Ramos (cell line): ENCODE measurements around the gene NAMPT.
"Not testable (repeated sequence)": the region's sequence is repeated elsewhere in the genome, so short reads cannot be mapped to it uniquely, and the experiment has no call there.

Experiments used
- in situ Hi-C: fragments of 300-500 bp; cut with MboI; formaldehyde crosslinking; loops from one replicate; pipeline ENCODE4 v1.14.3; 2022; ENCODE audit warnings: low sequenced_read_pairs; ENCODE audit not compliant: unreplicated experiment

The NAMPT gene

DNA sequence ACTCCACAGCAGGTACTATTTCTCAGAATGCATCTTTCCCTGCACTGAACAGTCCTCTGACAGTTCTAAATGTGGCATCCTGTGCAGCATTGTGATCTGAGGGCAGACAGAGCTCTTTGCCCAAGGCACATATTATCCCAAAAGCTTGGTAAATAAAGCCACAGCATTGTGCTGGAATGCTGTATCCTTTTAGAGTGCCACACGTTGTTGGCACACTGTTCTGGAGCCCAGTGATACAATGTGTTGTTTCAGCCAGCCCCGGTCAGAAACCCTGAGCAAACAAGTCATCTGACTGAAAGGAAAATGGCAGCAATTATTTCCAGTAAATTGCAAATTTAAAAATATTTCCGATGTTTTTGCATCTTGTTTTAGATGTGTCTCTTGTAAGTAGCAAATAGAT, 45.4 kb downstream of the NAMPT start:
- in situ Hi-C loops = no loop called here

DNA sequence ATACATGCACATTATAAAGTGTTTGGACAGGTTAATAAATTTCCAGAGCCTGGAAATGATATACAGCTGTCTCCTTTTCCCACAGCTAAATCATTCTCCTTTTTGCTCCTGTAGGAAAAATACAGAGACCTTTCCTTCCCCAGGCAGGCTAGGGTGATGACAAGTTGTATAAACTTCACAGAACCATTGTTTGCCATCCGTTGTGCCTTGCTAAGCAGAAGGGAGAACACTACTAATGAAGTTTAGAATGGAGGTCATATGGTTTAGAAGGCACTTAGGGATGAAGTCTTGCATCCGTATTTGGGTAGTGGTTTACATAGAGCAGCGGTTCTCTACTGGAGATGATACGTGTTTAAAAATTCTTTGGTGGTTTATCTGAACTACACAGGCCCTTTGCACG, 46.0 kb downstream of the NAMPT start:
- in situ Hi-C loops = no loop called here

DNA sequence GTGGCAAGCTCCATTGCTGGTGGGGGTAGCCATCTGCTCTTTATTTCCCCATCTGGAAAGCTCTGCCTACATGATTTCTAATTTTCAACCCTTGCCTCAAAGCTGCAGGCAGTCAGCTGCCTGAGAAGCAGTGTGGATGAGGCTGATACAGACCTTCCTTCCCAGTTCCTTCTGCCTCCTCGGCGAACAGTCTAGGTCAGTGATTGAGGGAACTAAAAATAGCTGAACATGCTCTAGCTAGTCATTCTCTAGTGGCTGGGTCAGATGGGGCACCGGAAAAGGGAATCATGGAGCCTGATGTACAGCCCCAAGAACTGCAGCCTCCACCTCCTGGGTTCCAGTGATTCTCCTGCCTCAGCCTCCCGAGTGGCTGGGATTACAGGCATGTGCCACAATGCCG, 48.7 kb downstream of the NAMPT start:
- in situ Hi-C loops = no loop called here

DNA sequence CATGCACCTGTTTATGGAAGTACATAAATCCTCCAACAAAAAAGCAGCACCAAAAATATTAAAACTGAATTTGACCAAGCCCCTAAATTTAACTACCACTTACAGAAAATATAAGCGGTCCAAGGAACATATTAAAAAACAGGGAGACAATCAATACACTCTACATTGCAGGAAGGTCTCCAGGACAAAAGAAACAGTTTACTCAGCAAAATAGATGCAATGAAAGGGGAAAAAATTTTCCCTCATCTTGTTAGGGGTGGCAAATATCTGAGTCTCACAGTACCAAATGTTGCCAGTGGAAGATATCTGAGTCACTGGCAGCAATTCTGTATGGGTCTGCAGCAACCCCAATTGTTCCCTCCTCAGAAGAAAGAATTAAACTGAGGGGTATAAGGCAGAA, 50.4 kb downstream of the NAMPT start:
- in situ Hi-C loops = no loop called here

DNA sequence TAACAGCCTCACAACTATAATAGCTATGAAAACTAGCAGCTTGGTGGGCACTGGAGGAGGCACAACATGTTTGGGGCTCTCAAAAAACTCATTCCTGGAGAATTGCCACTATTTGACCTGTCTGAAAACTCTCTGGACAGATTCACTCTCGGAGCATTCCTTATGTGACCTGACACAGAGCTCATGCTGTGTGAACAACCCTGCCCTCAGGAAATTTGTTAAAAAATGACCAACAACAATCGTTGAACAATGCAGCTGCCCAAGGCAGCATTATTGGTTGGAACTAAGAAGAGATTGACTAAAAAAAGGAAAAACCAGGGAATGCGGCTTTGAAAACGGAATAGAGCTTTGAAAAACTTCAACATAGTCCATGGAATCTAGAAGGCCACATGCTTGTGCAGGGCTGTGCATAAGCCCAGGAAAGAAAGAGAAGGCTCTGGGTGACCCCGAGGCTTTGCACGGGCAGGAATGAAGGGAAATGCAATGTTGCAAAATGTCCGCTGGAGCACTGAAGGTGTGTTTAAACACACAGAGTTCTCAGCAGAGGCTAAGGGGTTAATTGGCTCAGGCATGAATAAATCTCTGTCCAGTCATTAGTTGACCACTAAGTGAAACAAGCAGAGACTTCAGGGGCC, 52.8 kb downstream of the NAMPT start:
- in situ Hi-C loops = no loop called here

DNA sequence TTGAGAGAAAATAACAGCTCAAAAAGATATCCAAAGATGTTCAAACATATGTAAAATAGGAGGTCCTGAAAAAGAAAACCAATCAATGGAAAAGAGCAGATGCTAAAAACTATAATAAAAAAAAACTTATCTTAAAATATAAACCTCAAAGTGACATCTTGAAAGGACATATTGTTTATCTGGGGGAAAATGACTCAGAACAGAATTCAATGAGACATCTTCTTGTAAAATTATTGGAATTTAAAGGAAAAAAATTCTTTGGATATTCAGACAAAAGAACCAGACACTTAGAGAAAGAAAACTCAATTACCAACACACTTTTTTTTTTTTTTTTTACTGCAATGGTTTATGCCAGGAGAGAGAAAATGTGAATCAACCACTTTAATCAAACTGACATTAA, 58.9 kb downstream of the NAMPT start:
- in situ Hi-C loops = no loop called here

DNA sequence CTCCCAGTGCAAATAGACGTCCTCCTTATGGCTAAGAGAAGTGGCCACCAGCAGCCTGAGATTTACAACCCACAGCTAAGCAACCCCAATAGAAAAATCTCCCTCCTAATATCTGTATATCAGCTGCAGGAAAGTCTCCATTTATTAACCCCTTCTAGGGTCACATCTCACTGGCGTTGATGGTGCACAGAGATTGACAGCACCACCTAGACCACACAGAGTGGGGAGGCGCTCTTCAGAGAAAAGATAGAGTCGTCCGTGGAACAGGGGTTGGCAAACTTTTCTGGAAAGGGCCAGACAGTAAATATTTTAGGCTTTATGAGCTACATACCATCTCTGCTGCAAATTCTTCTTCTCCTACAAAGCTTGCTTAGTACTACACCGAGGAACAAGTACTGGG, 60.0 kb downstream of the NAMPT start:
- in situ Hi-C loops = no loop called here

DNA sequence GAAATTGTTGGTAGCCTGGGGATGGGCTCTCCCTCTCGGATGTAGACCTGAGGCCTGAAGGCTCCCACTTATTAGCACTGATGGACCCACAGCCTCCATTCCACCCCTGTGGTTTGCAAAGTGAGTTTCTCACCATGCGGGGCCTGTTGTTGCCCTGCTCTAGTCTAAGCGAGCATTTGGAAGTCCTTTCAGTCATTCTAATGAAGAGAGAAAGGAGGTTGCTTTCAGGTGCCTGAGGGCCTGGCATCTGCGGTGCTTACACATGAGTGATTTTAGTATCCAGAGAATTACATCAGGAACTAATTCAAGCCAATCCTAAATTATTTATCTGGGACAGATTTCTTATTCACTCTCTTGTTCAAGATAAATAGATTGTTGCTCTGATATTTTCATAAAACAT, 61.6 kb downstream of the NAMPT start:
- in situ Hi-C loops = no loop called here

DNA sequence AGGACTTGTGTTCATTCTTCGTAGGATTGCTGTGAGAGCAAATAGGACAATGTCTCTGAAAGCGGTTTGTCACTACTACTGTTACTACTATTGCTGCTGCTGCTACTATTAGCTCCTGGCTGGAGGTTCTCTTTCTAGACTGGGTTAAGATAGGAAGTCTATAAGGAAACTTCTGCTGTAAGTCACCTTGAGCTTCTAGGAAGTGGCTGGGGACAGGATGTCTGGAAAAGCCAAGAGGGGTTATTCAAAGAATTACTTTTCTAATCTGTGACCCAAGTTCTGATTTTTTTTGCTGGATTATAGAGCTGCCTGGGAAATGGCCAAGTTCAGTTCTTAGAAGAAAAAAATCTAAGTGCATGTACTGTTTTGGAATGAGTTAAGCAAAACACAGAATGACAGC, 62.2 kb downstream of the NAMPT start:
- in situ Hi-C loops = no loop called here

DNA sequence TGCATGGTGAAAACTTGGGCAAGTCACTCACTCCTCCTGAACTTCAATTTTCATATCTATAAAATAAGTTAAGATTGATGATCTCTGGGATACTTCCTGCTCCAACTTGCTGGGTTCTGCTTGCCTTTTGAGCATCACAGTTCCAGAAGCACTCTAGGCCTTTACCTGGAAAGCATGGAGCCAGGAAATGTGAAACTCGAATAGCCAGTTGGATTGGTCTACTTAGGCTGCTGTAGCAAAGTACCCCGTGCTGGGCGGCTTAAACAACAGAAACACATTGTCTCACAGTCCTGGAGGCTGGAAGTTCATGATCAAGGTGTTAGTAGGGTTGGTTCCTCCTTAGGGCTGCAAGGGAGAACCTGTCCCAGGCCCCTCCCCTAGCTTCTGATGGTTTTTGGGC, 64.5 kb downstream of the NAMPT start:
- in situ Hi-C loops = no loop called here

DNA sequence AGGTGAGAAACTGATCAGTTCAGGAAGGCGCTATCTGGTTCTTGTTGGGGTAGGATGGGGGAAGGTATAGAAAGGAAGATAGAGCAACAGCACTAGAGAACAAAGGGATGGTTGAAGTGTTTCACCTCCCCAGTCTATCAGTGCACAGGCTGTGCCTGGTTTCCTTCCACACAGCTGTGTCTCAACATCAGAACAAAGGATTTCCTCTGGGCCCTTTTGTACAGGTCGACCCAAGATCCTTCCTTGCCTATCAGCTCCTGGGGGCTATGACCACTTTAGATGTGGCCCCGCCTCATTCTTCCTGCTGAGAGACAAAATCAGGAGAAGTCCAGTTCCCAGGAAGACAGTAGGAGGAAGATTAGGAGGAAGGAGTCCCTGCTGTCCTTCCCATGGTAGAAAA, 65.6 kb downstream of the NAMPT start:
- in situ Hi-C loops = no loop called here

DNA sequence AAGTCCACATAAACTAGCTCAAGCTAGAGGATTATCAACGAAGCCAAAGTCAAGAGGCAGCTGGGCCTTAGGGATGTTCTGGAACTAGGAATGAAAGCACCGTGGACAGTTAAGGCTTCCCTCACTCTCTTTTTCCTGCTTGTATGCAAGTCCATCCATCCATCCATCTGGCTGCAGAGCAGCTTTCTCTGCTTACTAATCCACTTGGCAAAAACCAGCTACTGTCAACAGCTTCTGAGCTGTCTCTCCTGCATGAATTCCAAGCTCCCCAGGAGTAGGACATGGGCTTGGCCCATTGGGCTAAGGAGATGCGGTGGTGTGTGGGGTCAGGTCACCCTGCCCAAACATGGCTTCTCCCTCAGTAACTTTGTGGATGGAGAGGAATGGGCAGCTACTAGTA, 66.2 kb downstream of the NAMPT start:
- in situ Hi-C loops = no loop called here

DNA sequence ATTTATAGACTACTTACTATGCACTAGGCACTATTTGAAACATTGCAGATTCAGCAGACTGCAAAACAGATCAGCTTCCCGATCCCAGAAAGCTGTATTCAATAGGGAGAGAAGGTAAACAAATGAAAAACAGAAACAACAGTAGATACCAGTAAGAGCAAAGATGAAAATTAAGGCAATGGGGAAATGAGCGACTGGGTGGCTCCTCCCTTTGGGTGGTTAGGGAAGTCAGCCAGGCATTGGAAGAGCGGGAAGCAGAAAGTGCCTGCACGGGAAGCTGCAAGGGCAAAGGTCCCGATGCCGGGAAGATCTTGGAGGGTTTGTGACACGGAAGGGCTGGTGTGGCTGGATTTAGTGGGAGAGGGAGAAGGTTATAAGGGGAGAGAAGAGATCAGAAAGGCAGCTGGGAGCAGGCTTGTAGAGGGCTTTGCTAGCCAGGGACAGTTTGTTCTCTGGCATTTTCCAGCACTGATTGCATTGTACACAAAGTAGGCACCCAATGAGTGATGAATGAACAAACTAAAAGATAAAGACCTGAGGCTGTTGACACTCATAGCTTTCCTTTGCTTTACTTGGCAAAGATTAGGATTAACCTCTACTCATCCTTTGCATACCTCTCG, 67.8 kb downstream of the NAMPT start:
- in situ Hi-C loops = no loop called here

DNA sequence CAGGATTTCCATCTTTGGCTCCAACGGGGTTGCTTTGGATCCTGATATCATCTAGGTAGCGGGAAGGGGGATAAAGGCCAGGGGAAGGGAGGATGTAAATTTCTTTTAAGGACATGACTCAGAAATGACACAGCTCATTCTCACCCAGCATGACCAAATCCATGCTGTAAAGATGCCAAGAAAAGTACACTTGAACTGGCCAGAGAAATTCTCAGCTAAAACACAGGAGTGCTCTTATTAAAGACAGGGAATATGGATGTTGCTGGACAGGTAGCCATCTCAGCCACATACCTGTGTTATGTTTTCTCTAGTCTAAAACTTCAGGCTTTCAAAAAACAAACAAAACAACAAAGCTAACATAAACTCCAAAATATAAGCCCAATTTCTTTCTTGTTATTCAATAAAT, 68.3 kb downstream of the NAMPT start:
- in situ Hi-C loops = no loop called here

DNA sequence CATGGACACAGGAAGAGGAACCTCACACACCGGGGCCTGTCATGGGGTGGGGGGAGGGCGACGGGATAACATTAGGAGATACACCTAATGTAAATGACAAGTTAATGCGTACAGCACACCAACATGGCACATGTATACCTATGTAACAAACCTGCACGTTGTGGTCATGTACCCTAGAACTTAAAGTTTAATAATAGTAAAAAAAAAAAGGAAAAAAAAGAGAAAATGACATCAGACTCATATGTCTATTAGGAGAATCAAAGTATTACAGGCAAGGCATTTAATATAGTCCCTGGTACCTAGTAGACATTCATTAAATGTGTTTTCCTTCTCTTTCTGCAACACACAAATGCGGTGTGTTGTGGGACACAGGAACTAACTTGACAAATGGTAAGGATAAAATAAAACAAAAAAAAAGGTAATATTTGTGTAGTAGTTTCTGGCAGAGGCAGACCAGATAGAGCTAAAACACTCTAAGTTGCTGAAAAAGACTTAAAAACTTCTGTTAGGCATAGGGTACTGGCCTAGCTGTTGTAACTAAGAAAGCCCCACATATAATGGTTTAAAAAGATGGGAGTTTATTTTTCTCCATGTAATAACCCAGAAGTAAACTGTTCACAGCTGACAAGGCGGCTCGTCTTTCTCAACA, 68.8 kb downstream of the NAMPT start:
- in situ Hi-C loops = no loop called here

DNA sequence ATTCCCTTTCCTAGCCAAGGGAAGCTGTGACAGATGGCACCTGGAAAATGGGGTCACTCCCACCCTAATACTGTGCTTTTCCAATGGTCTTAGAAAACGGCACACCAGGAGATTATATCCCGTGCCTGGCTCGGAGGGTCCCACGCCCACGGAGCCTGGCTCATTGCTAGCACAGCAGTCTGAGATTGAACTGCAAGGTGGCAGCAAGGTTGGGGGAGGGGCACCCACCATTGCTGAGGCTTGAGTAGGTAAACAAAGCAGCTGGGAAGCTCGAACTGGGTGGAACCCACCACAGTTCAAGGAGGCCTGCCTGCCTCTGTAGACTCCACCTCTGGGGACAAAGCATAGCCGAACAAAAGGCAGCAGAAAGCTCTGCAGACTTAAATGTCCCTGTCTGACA, 75.8 kb downstream of the NAMPT start:
- in situ Hi-C loops = not testable (repeated sequence)

DNA sequence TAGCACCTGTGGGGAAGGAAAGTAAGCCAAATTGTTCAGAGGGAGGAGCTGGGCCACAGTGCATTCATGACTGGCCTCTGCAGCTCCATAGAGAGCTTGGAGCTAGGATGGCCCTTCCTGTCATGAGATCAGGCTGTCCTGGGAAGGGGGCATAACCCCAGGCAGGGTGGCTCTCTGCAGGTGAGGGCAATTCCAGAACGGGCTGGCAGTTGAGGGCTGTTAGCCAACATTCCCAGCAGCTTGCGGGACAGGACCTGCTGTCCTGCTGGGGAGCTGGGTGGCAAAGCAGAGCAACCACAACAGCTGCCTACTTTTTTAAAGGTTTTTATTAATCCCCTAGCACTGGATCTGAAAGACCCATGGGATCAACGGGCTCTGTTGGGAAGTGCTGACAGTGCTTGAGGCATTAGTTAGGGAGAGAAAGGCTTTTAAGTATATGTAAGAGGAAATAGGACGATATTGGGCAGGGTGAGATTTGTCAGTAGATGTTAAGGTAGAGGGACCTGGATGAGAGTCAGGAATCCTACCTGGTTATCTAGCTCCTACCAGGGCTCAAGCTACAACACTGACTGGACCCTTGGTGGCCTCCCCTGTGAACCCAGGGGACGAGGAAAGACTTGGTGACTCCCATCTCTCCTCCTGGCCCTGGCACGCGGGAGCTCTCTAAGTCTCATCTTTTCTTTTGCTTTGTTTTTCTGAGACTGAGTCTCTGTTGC, 77.8 kb downstream of the NAMPT start:
- in situ Hi-C loops = no loop called here

DNA sequence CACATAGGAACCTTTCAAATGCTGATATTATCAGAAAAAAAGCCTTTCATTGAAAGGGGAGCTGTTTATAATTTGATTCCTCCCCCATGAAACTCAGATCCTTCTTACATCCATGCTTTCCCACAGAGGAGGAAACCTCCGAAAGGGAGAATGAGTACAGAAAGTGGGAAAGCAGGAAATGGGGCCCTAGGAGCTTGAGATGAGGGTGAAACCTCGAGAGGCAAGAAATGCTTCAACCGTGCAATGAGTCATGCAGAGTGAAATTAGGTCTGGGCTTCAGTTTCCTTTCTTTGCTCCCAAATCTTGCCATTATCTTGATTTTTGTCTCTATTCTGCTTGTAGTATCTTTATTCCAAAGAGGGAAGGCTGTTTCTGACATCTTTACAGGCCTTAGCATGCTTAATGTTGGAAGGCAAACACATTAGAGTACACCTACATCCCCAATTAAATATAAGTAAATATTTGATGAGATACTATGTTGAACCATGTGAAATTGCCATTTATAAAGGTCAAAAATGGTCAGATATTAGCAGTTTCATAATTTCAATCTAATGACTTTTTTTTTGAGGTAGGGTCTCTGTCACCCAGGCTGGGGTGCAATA, 79.1 kb downstream of the NAMPT start:
- in situ Hi-C loops = no loop called here

DNA sequence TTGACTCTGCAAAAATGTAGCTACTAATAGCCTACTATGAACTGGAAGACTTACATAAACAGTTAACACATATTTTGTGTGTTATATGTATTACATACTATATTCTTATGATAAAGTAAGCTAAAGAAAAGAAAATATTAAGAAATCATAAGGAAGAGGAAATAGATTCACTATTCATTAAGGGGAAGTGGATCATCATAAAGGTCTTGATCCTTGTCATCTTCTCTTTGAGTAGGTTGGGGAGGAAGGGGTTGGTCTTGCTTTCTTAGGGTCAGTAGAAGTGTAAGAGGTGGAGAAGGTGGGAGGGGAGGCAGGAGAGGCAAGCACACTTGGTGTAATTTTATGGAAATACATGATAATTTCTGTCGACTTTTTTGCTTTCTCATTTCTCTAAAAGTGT, 81.3 kb downstream of the NAMPT start:
- in situ Hi-C loops = no loop called here

DNA sequence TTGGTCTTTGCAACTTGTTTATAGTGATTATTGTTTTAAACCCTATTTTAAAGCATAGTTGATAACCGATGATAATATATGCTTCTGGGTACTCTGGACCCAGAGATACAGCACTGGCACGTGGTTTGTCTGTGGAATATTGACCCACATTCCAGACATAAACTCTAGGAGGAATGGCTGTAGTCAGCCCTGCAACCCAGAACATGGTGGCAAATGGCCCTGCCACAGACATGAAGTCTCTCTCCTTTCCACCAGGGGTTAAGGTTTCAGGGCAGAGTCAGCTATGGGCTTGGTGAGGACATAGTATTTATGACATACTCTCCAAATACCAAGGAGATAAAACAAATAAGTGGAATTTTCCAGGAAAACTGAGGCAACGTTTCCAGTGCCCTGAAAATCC, 83.6 kb downstream of the NAMPT start:
- in situ Hi-C loops = no loop called here

DNA sequence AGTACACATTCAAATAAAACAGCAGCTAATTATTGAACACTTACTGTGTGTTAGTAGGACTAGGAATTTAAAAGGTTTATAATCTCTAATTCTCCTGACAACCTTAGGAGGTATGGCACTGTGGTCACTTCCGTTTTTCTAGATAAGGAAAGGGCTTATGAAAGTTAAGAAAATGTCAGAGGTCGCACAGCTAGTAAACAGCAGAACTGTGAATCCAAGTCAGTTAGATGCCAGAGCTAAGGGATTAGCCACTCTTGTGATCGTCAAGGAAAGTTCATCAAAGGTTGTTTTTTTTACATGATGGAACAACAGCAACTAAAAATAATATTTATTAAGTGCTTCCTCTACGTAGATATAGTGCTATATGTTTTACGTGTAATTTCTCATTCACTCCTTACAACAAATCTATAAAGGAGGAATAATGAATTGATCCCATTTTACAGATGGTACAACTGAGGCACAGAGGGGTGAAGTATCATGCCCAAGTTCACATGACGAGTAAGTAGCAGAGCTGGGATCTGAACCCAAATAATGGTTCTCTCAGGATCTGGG, 84.9 kb downstream of the NAMPT start:
- in situ Hi-C loops = no loop called here
